22Rv1 (cell line): ENCODE results near the gene MOV10L1.

Experiments used
- ZFX ChIP-seq: fragments of 450-650 bp; IDR thresholded peaks from 2 replicates; pipeline ENCODE4 v1.6.1; 2017; ENCODE audit warnings: antibody characterized with exemption, borderline replicate concordance
- TF ChIP-seq, protein P1 (sequence below): fragments of 450-650 bp; IDR thresholded peaks from 2 replicates; pipeline ENCODE4 v1.5.1; 2017; ENCODE audit warnings: mild to moderate bottlenecking

GRCh38 chr22:50200461-50201190, 110.8 kb downstream of the MOV10L1 start, which contains the start of gene SELENOO:
- TF ChIP-seq, protein P1, sequence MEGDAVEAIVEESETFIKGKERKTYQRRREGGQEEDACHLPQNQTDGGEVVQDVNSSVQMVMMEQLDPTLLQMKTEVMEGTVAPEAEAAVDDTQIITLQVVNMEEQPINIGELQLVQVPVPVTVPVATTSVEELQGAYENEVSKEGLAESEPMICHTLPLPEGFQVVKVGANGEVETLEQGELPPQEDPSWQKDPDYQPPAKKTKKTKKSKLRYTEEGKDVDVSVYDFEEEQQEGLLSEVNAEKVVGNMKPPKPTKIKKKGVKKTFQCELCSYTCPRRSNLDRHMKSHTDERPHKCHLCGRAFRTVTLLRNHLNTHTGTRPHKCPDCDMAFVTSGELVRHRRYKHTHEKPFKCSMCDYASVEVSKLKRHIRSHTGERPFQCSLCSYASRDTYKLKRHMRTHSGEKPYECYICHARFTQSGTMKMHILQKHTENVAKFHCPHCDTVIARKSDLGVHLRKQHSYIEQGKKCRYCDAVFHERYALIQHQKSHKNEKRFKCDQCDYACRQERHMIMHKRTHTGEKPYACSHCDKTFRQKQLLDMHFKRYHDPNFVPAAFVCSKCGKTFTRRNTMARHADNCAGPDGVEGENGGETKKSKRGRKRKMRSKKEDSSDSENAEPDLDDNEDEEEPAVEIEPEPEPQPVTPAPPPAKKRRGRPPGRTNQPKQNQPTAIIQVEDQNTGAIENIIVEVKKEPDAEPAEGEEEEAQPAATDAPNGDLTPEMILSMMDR = no peak
- TF ChIP-seq ZFX = no peak
